Measurements from ENCODE around the gene OR2V1.

- TF ChIP-seq POLR2AphosphoS5 (IDR thresholded peaks at IDR 0.05; ENCODE audit: borderline replicate concordance, low read depth, low read length) (no peak), EZH2 (IDR thresholded peaks at IDR 0.05) (no peak)
Measured at GRCh38 chr5:181161534-181162175, 30.7 kb upstream of the OR2V1 start.

Data from SK-N-MC (cell line).